Spleen (tissue), 11 donors: ENCODE measurements around the gene BMP6. TPM values are rescaled to one million over a fixed set of nuclear protein-coding genes. Genes with fewer than 3 reads are reported as not detected.

Source experiments
- DNase-seq: peaks from one replicate; pipeline ENCODE4 v3.0.0-alpha.2; 2020
- H3K27ac ChIP-seq, 8 donors: fragments of 200-600 bp; sonication (generic) in 7 of 8; 1 replicate in 4 of 8; 2 replicates in 4 of 8; pipeline versions ENCODE4 v1.5.0 to v1.8.0; 2016 to 2021; ENCODE audit warnings: inconsistent platforms in 4 of 8, mild to moderate bottlenecking in 4 of 8, moderate library complexity in 1 of 8
- H3K27me3 ChIP-seq, 7 donors: fragments of 200-600 bp; sonication (generic) in 6 of 7; replicated peaks in 1 of 7; 1 replicate in 4 of 7; 2 replicates in 3 of 7; pipeline versions ENCODE4 v1.5.0 to v1.8.0; 2016 to 2021; ENCODE audit warnings: inconsistent platforms in 3 of 7, mild to moderate bottlenecking in 1 of 7
- H3K36me3 ChIP-seq, 6 donors: fragments of 200-600 bp; sonication (generic) in 5 of 6; 1 replicate in 4 of 6; 2 replicates in 2 of 6; pipeline versions ENCODE4 v1.5.0 to v1.8.0; 2016 to 2021; ENCODE audit warnings: inconsistent platforms in 2 of 6
- H3K4me1 ChIP-seq, 6 donors: fragments of 200-600 bp; sonication (generic) in 5 of 6; 1 replicate in 3 of 6; 2 replicates in 3 of 6; pipeline versions ENCODE4 v1.5.0 to v1.8.0; 2016 to 2021; ENCODE audit warnings: inconsistent platforms in 3 of 6
- H3K4me3 ChIP-seq, 8 donors: fragments of 200-600 bp; sonication (generic) in 7 of 8; 1 replicate in 4 of 8; 2 replicates in 4 of 8; pipeline versions ENCODE4 v1.5.0 to v1.8.0; 2016 to 2021; ENCODE audit warnings: inconsistent platforms in 4 of 8, mild to moderate bottlenecking in 4 of 8, moderate library complexity in 2 of 8
- H3K9me3 ChIP-seq, 8 donors: fragments of 200-600 bp; sonication (generic) in 7 of 8; 1 replicate in 4 of 8; 2 replicates in 4 of 8; pipeline versions ENCODE4 v1.5.0 to v1.8.0; 2016 to 2021; ENCODE audit warnings: inconsistent platforms in 4 of 8
- CTCF ChIP-seq, 11 experiments: fragments of 200-600 bp in 7 of 11; fragments of 450-650 bp in 4 of 11; sonication (generic) in 4 of 11; IDR thresholded peaks in 8 of 11; conservative IDR thresholded peaks in 3 of 11; 1 replicate in 7 of 11; 2 replicates in 4 of 11; pipeline versions ENCODE4 v1.4.0 to v1.8.0; 2016 to 2021; ENCODE audit warnings: antibody characterized with exemption in 11 of 11, inconsistent platforms in 4 of 11, mild to moderate bottlenecking in 1 of 11
- POLR2A ChIP-seq, 3 donors: fragments of 450-650 bp; IDR thresholded peaks; one replicate each; pipeline ENCODE4 v1.5.1; 2017; ENCODE audit warnings: antibody characterized with exemption in 3 of 3, mild to moderate bottlenecking in 1 of 3
- POLR2AphosphoS5 ChIP-seq, 3 donors: sonication (generic); formaldehyde crosslinking; IDR thresholded peaks; one replicate each; pipeline ENCODE4 v1.5.1; 2017; ENCODE audit warnings: antibody characterized with exemption in 3 of 3
- WGBS, 5 donors: extraction: QIAGEN DNeasy Blood & Tissue Kit in 3 of 5; methylation state at CpG; one replicate each; pipeline versions ENCODE4 v1.1.5 to v1.1.7; 2013 to 2018; 5-methylcytosine and 5-hydroxymethylcytosine counted together
- intact Hi-C: fragments of 100-400 bp; cut with DNase I; formaldehyde crosslinking; loops from one replicate; pipeline ENCODE4 v1.15.0; 2023; ENCODE audit warnings: low total_unique reads
- polyA plus RNA-seq, 3 donors: library from polyadenylated mRNA; stranded (reverse); fragments of 200-250 nt; gene quantifications; one replicate each; pipeline ENCODE4 v1.2.1, GENCODE V29; 2013
- total RNA-seq, 7 donors: library from RNA; depleted of rRNA in 3 of 7; stranded (reverse); fragments of >200 nt in 3 of 7; fragmentation: NEBNext Ultra II Directional in 4 of 7; extraction: Animal tissue kit (Norgen Biotek cat#: 25700) in 4 of 7; gene quantifications; one replicate each; pipeline versions ENCODE4 v1.1.0 to v1.2.1, GENCODE V29; 2016 to 2021
- donor health status: healthy with polysubstance abuse.
- donor health status: DM: no; HTN: no; CAD: no; lungs with moderate emphysema.
- donor health status: DM: no; HTN: no; CAD: no.
- donor health status: Bipolar disorder and iron deficiency.
- donor health status: healthy.
- donor health status: DM: no; HTN: no; CAD: no.
- donor health status: DM: yes; HTN: yes; CAD: no.

BMP6 gene
- total and polyA plus RNA-seq, 10 donors = 0.58 to 6.9 (median 4.8) TPM

GRCh38 chr6:7894262-7895124 is 168.6 kb downstream of the BMP6 start:
- H3K4me3 ChIP-seq = no peak overlapping the region
- WGBS, 5 donors = 88 to 93% (median 88%) methylated on average over 13 of the region's 13 CpGs
- no peaks in the 10 kb centered on the region for H3K27me3 ChIP-seq
- TF ChIP-seq POLR2AphosphoS5 (IDR thresholded peaks at IDR 0.05) = no peak
- no peak for TF ChIP-seq CTCF (IDR thresholded peaks at IDR 0.05 in 8 of 11, conservative IDR thresholded peaks at IDR 0.05 in 3 of 11)
- no peak for TF ChIP-seq POLR2A (IDR thresholded peaks at IDR 0.05)
- DNase-seq = peak; percentile 1
- intact Hi-C loops = no loop called here
- peaks cover 0 to 100% (median 94%) of the 10 kb centered on the region in 6 donors for H3K36me3 ChIP-seq
- no peaks in the 10 kb centered on the region for H3K9me3 ChIP-seq
- H3K4me1 ChIP-seq = no peaks in the 10 kb centered on the region
- H3K27ac ChIP-seq = no peak overlapping the region

- TF ChIP-seq POLR2AphosphoS5 (IDR thresholded peaks at IDR 0.05) (peak in 1 of 3 donors; percentile 35), POLR2A (IDR thresholded peaks at IDR 0.05) (no peak)
- intact Hi-C loops = no loop called here
- no peak overlapping the region for H3K27ac ChIP-seq
- no peaks in the 10 kb centered on the region for H3K9me3 ChIP-seq
- peak; percentile 64 for DNase-seq
- WGBS, 5 donors = 83 to 94% (median 86%) methylated on average over 7 of the region's 7 CpGs
- peaks cover 0 to under 1% (median 0%) of the 10 kb centered on the region in 6 donors for H3K4me1 ChIP-seq
- H3K4me3 ChIP-seq = no peak overlapping the region
- no peaks in the 10 kb centered on the region for H3K27me3 ChIP-seq
- peaks cover 0 to 100% (median 93%) of the 10 kb centered on the region in 6 donors for H3K36me3 ChIP-seq
Observed at GRCh38 chr6:7895125-7895423, 169.2 kb downstream of the BMP6 start.

GRCh38 chr6:7896465-7896987 is 170.6 kb downstream of the BMP6 start:
- Histone ChIP-seq H3K27me3 (no peaks in the 10 kb centered on the region), H3K4me1 (peaks cover 0 to 9% (median 0%) of the 10 kb centered on the region in 6 donors), H3K4me3 (no peak overlapping the region), H3K27ac (no peak overlapping the region), H3K9me3 (no peaks in the 10 kb centered on the region), H3K36me3 (peaks cover 0 to 100% (median 93%) of the 10 kb centered on the region in 6 donors)
- intact Hi-C loops = no loop called here
- WGBS, 5 donors = 82 to 93% (median 90%) methylated on average over 6 of the region's 6 CpGs
- no peak for TF ChIP-seq CTCF (IDR thresholded peaks at IDR 0.05 in 8 of 11, conservative IDR thresholded peaks at IDR 0.05 in 3 of 11)
- no peak for TF ChIP-seq POLR2A (IDR thresholded peaks at IDR 0.05)
- no peak for TF ChIP-seq POLR2AphosphoS5 (IDR thresholded peaks at IDR 0.05)
- peak; percentile 24 for DNase-seq

- Histone ChIP-seq H3K4me1 (peaks cover 0 to 9% (median 0%) of the 10 kb centered on the region in 6 donors), H3K4me3 (no peak overlapping the region), H3K27me3 (no peaks in the 10 kb centered on the region), H3K27ac (no peak overlapping the region), H3K36me3 (peaks cover 3 to 100% (median 93%) of the 10 kb centered on the region in 6 donors), H3K9me3 (no peaks in the 10 kb centered on the region)
- TF ChIP-seq POLR2A (IDR thresholded peaks at IDR 0.05) (no peak), CTCF (IDR thresholded peaks at IDR 0.05 in 8 of 11, conservative IDR thresholded peaks at IDR 0.05 in 3 of 11) (no peak), POLR2AphosphoS5 (IDR thresholded peaks at IDR 0.05) (peak in 2 of 3 donors; percentile 11 to 13)
- 78 to 93% (median 88%) methylated on average over 9 of the region's 9 CpGs for WGBS, 5 donors
- intact Hi-C loops = no loop called here
- DNase-seq = peak; percentile 47
Observed at GRCh38 chr6:7897461-7898192, 171.7 kb downstream of the BMP6 start.
